ENCODE results near the gene PUS7L. TPM values are rescaled to one million over a fixed set of nuclear protein-coding genes. Genes with fewer than 3 reads are reported as not detected.

Gene PUS7L
- total RNA-seq, 2 donors from 2014 or later: 15.2 to 23.6 TPM

DNA sequence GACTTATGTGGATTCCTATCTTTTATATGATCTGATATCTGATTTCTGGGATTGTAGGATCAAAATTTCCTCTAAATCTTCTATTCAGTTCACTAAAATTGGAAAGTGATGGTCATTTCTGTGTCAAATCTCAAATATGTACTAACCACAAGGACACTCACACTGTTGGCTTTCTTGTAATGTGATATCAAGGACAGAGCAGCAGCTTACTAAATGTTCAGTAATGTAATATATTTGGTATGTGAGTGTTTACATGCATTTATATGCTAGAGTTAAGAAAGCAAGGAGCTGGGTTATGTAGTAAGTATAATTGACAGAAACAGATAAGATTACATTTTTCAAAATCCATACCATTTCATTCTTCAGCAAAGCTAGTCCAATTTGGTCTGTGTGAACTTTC is 16.5 kb downstream of the PUS7L start:
- peaks cover 32% of the 10 kb centered on the region for H3K36me3 Mint-ChIP-seq (ENCODE audit: low read depth)

DNA sequence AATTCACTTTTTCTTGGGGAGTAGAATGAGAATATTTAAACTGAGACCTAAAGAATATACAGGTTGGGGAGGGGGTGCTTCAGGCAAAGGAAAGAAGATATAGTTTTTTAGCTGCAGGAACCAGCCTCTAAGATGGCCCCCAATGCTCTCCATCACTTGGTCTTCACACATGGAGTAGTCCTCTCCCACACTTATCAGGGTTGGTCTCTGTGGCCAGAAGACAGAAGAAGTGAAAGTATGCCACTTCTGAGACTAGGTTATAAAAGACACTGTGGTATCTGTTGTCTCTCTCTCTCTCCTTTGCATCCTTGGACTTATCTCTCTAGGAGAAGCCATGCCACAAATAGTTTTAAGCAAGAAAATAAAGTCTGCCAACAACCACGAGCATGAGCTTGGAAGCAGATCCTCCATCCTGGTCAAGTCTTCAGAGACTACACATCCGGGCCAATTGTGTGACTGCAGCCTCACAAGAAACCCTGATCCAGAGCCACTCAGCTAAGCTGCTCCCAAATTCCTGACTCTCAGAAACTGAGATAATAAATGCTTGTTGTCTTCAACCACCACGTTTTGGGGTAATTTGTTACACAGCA is 18.0 kb downstream of the PUS7L start:
- H3K36me3 ChIP-seq (ENCODE audit: control insufficient read depth, insufficient read depth, low read length): peaks cover 18% of the 10 kb centered on the region
- WGBS, 2 experiments (ENCODE audit: insufficient coverage in 1 of 2, insufficient read length in 1 of 2): 86 to 100% methylated on average over 2 to 3 of the region's 3 CpGs
- TF ChIP-seq, protein P1, sequence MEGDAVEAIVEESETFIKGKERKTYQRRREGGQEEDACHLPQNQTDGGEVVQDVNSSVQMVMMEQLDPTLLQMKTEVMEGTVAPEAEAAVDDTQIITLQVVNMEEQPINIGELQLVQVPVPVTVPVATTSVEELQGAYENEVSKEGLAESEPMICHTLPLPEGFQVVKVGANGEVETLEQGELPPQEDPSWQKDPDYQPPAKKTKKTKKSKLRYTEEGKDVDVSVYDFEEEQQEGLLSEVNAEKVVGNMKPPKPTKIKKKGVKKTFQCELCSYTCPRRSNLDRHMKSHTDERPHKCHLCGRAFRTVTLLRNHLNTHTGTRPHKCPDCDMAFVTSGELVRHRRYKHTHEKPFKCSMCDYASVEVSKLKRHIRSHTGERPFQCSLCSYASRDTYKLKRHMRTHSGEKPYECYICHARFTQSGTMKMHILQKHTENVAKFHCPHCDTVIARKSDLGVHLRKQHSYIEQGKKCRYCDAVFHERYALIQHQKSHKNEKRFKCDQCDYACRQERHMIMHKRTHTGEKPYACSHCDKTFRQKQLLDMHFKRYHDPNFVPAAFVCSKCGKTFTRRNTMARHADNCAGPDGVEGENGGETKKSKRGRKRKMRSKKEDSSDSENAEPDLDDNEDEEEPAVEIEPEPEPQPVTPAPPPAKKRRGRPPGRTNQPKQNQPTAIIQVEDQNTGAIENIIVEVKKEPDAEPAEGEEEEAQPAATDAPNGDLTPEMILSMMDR (conservative IDR thresholded peaks at IDR 0.05): no peak
- no peaks in the 10 kb centered on the region for H3K9me3 Mint-ChIP-seq
- H3K4me1 Mint-ChIP-seq: no peaks in the 10 kb centered on the region
- no peaks in the 10 kb centered on the region for H3K27me3 ChIP-seq (ENCODE audit: control insufficient read depth, insufficient read depth, low read length, poor library complexity, severe bottlenecking)
- H3K4me3 ChIP-seq (ENCODE audit: low read length): no peak overlapping the region
- no peak overlapping the region for H3K27ac ChIP-seq (ENCODE audit: low read depth, low read length)
- no peaks in the 10 kb centered on the region for H3K4me1 ChIP-seq (ENCODE audit: control insufficient read depth, insufficient read depth, low read length)
- no peak overlapping the region for H3K9ac ChIP-seq (ENCODE audit: extremely low read depth, low read length, poor library complexity, severe bottlenecking)
- no peak overlapping the region for H3K27ac Mint-ChIP-seq
- peaks cover 36% of the 10 kb centered on the region for H3K36me3 Mint-ChIP-seq (ENCODE audit: low read depth)
- no peaks in the 10 kb centered on the region for H3K27me3 Mint-ChIP-seq (ENCODE audit: insufficient read depth)
- H3K4me3 Mint-ChIP-seq: no peak overlapping the region
- DNase-seq: no peak
- no peaks in the 10 kb centered on the region for H3K9me3 ChIP-seq (ENCODE audit: control insufficient read depth, low read length)

More for the DNA sequence above, 16.5 kb downstream of the PUS7L start:
- DNase-seq: no peak
- no peak overlapping the region for H3K27ac Mint-ChIP-seq
- Histone ChIP-seq H3K36me3 (ENCODE audit: control insufficient read depth, insufficient read depth, low read length) (peaks cover 19% of the 10 kb centered on the region), H3K4me1 (ENCODE audit: control insufficient read depth, insufficient read depth, low read length) (no peaks in the 10 kb centered on the region), H3K27ac (ENCODE audit: low read depth, low read length) (no peak overlapping the region), H3K9ac (ENCODE audit: extremely low read depth, low read length, poor library complexity, severe bottlenecking) (no peak overlapping the region), H3K9me3 (ENCODE audit: control insufficient read depth, low read length) (no peaks in the 10 kb centered on the region), H3K4me3 (ENCODE audit: low read length) (no peak overlapping the region), H3K27me3 (ENCODE audit: control insufficient read depth, insufficient read depth, low read length, poor library complexity, severe bottlenecking) (no peaks in the 10 kb centered on the region)
- H3K4me3 Mint-ChIP-seq: no peak overlapping the region
- H3K4me1 Mint-ChIP-seq: no peaks in the 10 kb centered on the region
- no peaks in the 10 kb centered on the region for H3K9me3 Mint-ChIP-seq
- TF ChIP-seq, protein P1 (conservative IDR thresholded peaks at IDR 0.05): no peak
- no peaks in the 10 kb centered on the region for H3K27me3 Mint-ChIP-seq (ENCODE audit: insufficient read depth)

DNA sequence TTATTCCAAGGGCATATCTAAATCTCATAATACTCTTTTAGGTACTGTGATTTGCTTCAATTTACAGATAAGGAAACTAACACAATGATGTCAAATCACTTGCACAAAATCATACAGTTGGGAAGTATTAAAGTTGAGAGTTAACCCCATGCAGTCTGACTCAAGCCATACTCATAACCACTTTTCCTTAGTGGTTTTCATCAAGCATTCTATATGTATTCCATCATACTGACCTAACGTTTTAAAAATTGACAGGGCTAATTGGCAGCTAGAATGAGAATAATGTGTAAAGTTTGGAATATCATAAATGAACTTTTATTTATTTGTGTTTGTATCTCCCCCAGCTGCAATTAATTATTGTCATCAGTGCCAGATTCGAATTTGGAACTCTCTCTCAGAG is 20.9 kb downstream of the PUS7L start:
- Histone ChIP-seq H3K4me1 (ENCODE audit: control insufficient read depth, insufficient read depth, low read length) (no peaks in the 10 kb centered on the region), H3K36me3 (ENCODE audit: control insufficient read depth, insufficient read depth, low read length) (peaks cover 7% of the 10 kb centered on the region), H3K27ac (ENCODE audit: low read depth, low read length) (no peak overlapping the region), H3K27me3 (ENCODE audit: control insufficient read depth, insufficient read depth, low read length, poor library complexity, severe bottlenecking) (no peaks in the 10 kb centered on the region), H3K9ac (ENCODE audit: extremely low read depth, low read length, poor library complexity, severe bottlenecking) (no peak overlapping the region), H3K9me3 (ENCODE audit: control insufficient read depth, low read length) (no peaks in the 10 kb centered on the region), H3K4me3 (ENCODE audit: low read length) (no peak overlapping the region)
- Mint-ChIP-seq H3K4me1 (no peaks in the 10 kb centered on the region), H3K27me3 (ENCODE audit: insufficient read depth) (no peaks in the 10 kb centered on the region), H3K4me3 (no peak overlapping the region), H3K9me3 (no peaks in the 10 kb centered on the region), H3K27ac (no peak overlapping the region), H3K36me3 (ENCODE audit: low read depth) (peaks cover 19% of the 10 kb centered on the region)
- TF ChIP-seq, protein P1 (conservative IDR thresholded peaks at IDR 0.05): no peak
- DNase-seq: no peak
- WGBS, 2 experiments (ENCODE audit: insufficient coverage in 1 of 2, insufficient read length in 1 of 2): 93% methylated on average over 1 of the region's 2 CpGs; no CpG with 5 or more reads in 1 of the 2 experiments
